ENCODE data around the gene POLR3GL. TPM values are rescaled to one million over a fixed set of nuclear protein-coding genes. Genes with fewer than 3 reads are reported as not detected.

POLR3GL gene
- total RNA-seq, 2 donors from 2014 or later = 17.8 to 26.4 TPM

DNA sequence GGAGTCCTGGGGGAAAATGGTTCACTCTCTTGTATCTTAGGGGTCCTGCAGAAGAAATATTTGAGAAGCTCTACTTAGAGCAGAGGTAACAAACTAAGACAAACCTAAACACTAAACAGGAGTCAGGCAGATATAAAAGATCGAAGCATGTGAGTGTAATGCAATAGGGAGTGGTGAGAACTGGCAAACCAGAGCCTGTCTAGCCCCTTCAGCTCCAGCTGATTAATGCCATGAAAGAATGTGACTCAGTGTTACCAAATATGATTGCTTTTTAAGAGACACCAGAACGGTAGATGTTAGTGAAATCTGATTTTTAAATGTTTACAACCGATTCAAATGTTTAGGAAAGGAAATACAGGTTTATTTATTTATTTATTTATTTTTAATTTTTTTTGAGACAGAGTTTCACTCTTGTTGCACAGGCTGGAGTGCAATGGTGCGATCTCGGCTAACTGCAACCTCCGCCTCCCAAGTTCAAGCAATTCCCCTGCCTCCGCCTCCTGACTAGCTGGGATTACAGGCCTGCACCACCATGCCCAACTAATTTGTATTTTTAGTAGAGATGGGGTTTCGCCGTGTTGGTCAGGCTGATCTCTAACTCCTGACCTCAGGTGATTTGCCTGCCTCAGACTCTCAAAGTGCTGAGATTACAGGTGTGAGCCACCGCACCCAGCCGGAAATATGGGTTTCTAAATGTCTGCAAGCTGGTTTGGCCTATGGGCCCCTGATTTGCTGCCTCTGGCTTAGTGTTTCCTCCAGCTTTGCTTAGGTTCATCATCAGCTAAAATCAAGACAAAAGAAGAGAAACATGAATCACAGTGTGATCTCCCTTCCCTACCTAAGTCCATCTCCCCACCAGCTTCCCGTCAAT lies 19.7 kb downstream of the POLR3GL start:
- no peak for ATAC-seq
- no peak overlapping the region for H3K27ac Mint-ChIP-seq
- no peak for DNase-seq (ENCODE audit: low spot score)
- no peaks in the 10 kb centered on the region for H3K9me3 Mint-ChIP-seq
- peaks cover 52 to 54% of the 10 kb centered on the region in 2 donors for H3K4me1 Mint-ChIP-seq (ENCODE audit: low read depth in 2 of 2)
- no peaks in the 10 kb centered on the region for H3K27me3 Mint-ChIP-seq
- no peaks in the 10 kb centered on the region for H3K36me3 Mint-ChIP-seq
- peak overlapping the region; percentile 32 for H3K4me3 Mint-ChIP-seq

DNA sequence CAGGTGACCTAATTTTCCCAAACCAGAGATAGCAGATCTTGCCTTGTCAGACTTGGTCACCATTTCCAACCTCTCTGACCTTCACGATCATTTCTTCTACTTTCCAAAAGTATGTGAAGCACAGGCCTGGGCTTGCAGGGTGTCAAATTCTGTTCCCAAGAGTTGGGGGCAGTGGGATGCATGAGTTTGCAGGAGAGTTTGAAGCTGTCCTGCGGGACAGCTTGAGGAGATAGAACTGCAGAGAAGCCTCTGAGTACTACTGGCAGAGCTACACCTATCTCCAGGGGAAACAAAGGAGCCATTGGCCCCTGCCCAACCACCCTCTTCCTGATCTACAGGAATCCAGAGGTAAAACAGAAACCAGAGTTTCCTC lies 20.6 kb downstream of the POLR3GL start:
- DNase-seq (ENCODE audit: low spot score) = no peak
- Mint-ChIP-seq H3K9me3 (no peaks in the 10 kb centered on the region), H3K4me3 (peak overlapping the region; percentile 32), H3K36me3 (no peaks in the 10 kb centered on the region), H3K4me1 (ENCODE audit: low read depth in 2 of 2) (peaks cover 52 to 54% of the 10 kb centered on the region in 2 donors), H3K27ac (no peak overlapping the region), H3K27me3 (no peaks in the 10 kb centered on the region)
- ATAC-seq = no peak

- H3K27ac Mint-ChIP-seq = no peak overlapping the region
- H3K9me3 Mint-ChIP-seq = no peaks in the 10 kb centered on the region
- H3K4me3 Mint-ChIP-seq = peak overlapping the region; percentile 32
- H3K27me3 Mint-ChIP-seq = no peaks in the 10 kb centered on the region
- H3K4me1 Mint-ChIP-seq (ENCODE audit: low read depth in 2 of 2) = peaks cover 54 to 55% of the 10 kb centered on the region in 2 donors
- DNase-seq (ENCODE audit: low spot score) = no peak
- ATAC-seq = no peak
- no peaks in the 10 kb centered on the region for H3K36me3 Mint-ChIP-seq
Observed at GRCh38 chr1:145985502-145986439, 21.3 kb downstream of the POLR3GL start.

- ATAC-seq (no peak), DNase-seq (ENCODE audit: low spot score) (no peak)
- H3K4me3 Mint-ChIP-seq = no peak overlapping the region
- H3K4me1 Mint-ChIP-seq (ENCODE audit: low read depth in 2 of 2) = peaks cover 54% of the 10 kb centered on the region in 2 donors
- no peaks in the 10 kb centered on the region for H3K27me3 Mint-ChIP-seq
- no peaks in the 10 kb centered on the region for H3K9me3 Mint-ChIP-seq
- H3K36me3 Mint-ChIP-seq = no peaks in the 10 kb centered on the region
- no peak overlapping the region for H3K27ac Mint-ChIP-seq
Observed at GRCh38 chr1:145986551-145986950, 22.1 kb downstream of the POLR3GL start.

- DNase-seq (ENCODE audit: low spot score) (no peak), ATAC-seq (no peak)
- no peaks in the 10 kb centered on the region for H3K27me3 Mint-ChIP-seq
- peak overlapping the region; percentile 48 to 84 for H3K27ac Mint-ChIP-seq
- H3K4me1 Mint-ChIP-seq (ENCODE audit: low read depth in 2 of 2) = peaks cover 52 to 55% of the 10 kb centered on the region in 2 donors
- H3K4me3 Mint-ChIP-seq = no peak overlapping the region
- H3K36me3 Mint-ChIP-seq = peaks cover 4% of the 10 kb centered on the region
- no peaks in the 10 kb centered on the region for H3K9me3 Mint-ChIP-seq
Observed at GRCh38 chr1:145987926-145988325, 23.4 kb downstream of the POLR3GL start.

DNA sequence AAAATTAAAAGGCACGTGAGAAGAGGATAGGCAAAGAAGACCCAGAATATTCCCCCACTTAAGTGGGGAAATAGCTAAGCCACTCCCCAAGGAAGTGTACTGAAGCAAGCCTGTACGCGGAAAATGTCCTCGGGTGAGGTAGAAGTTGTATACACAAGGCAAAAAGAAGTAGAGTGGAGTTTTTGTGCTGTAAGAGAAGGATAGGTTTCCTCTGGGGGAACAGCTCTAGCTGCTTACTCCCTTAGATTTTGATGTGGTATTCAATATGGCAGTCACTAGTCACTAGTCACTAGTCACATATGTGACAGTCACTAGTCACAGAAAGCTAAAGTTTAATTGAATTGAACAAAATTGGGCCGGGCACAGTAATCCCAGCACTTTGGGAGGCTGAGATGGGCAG lies 24.3 kb downstream of the POLR3GL start:
- Mint-ChIP-seq H3K27ac (peak overlapping the region; percentile 48 to 84), H3K4me1 (ENCODE audit: low read depth in 2 of 2) (peaks cover 52 to 55% of the 10 kb centered on the region in 2 donors), H3K9me3 (no peaks in the 10 kb centered on the region), H3K36me3 (peaks cover 12% of the 10 kb centered on the region), H3K4me3 (no peak overlapping the region), H3K27me3 (no peaks in the 10 kb centered on the region)
- no peak for DNase-seq (ENCODE audit: low spot score)
- ATAC-seq = no peak

DNA sequence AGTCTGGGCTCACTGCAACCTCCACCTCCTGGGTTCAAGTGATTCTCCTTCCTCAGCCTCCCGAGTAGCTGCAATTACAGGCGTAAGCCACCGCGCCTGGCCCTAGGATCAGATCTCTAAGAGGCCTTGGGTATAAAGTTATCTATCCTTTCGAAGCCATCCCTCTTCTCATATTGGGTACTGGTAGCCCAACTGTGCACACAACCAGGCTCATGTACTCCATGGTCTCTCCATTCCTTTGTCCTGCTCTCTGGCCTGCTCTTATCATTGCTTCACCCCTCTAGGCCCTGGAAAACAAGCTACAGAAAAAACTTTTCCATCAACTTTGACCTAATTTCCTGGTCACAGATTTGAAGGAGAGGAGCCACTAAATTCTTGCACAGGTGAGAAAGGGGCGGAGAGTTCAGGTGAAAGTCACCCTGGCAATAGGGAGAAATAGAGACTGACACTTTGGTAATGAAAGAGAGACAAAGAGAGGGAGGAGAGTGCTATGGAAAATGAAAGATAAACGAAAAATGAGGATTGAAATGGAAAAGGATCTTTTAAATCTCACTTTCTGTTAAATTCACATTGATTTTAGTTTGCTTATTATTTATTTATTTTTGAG lies 25.9 kb downstream of the POLR3GL start:
- DNase-seq (ENCODE audit: low spot score) = no peak
- Mint-ChIP-seq H3K9me3 (no peaks in the 10 kb centered on the region), H3K4me3 (no peak overlapping the region), H3K27me3 (no peaks in the 10 kb centered on the region), H3K27ac (peak overlapping the region; percentile 29 to 96), H3K4me1 (ENCODE audit: low read depth in 2 of 2) (peaks cover 54 to 59% of the 10 kb centered on the region in 2 donors), H3K36me3 (peaks cover 28% of the 10 kb centered on the region)
- ATAC-seq = no peak

DNA sequence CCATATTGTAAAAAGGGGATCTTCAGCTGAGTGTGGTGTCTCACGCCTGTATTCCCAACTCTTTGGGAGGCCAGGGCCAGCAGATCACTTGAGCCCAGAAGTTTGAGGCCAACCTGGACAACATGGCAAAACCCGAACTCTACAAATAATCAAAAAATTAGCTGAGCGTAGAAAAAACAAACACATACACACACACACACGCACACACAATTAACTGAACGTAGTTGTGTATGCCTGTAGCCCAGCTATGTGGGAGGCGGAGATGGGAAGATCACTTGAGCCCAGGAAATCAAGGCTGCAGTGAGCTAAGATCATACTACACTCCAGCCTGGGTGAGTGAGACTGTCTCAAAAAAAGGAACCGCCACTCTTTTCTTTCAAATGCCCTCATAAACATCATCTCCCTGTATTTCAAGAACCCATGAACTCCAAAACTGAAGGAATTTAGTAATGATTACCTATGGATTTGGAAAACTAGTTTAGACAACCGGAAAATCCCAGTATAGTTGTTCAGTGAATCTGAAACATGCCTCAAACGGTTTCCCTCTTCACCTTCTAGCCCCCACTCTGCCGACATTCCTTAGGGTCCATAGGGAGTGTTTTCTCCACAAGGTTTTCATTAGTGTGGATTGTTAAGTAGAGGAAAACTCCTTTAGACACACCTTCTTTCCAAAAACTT lies 27.4 kb downstream of the POLR3GL start:
- peaks cover 39% of the 10 kb centered on the region for H3K36me3 Mint-ChIP-seq
- DNase-seq (ENCODE audit: low spot score) = no peak
- H3K27me3 Mint-ChIP-seq = no peaks in the 10 kb centered on the region
- peak overlapping the region; percentile 96 to 98 for H3K27ac Mint-ChIP-seq
- no peaks in the 10 kb centered on the region for H3K9me3 Mint-ChIP-seq
- H3K4me1 Mint-ChIP-seq (ENCODE audit: low read depth in 2 of 2) = peaks cover 50 to 57% of the 10 kb centered on the region in 2 donors
- no peak for ATAC-seq
- H3K4me3 Mint-ChIP-seq = peak overlapping the region; percentile 99

DNA sequence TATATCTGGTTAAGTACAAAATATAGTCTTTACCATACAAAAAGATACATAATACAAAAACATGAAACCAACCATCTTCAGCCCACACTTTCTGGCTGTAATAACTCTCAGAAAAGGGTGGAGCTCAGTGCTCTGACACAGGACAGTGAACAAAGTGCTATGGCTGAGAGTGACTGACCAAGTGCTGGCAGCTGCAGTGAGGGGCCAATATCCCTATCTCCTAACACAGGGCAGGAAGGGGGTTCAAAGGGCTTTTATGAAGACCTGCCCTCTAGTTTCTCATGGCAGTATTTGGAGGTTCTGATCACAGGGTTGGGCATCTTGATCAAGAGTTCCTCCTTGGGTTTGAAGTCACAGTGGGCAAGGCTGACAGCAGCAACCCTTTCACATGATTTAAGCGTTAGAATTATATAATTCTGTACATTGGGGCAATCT lies 28.0 kb downstream of the POLR3GL start:
- DNase-seq (ENCODE audit: low spot score) = no peak
- Mint-ChIP-seq H3K27me3 (no peaks in the 10 kb centered on the region), H3K27ac (peak overlapping the region; percentile 96 to 98), H3K9me3 (no peaks in the 10 kb centered on the region), H3K4me3 (peak overlapping the region; percentile 99), H3K36me3 (peaks cover 39% of the 10 kb centered on the region), H3K4me1 (ENCODE audit: low read depth in 2 of 2) (peaks cover 53 to 62% of the 10 kb centered on the region in 2 donors)
- no peak for ATAC-seq

DNA sequence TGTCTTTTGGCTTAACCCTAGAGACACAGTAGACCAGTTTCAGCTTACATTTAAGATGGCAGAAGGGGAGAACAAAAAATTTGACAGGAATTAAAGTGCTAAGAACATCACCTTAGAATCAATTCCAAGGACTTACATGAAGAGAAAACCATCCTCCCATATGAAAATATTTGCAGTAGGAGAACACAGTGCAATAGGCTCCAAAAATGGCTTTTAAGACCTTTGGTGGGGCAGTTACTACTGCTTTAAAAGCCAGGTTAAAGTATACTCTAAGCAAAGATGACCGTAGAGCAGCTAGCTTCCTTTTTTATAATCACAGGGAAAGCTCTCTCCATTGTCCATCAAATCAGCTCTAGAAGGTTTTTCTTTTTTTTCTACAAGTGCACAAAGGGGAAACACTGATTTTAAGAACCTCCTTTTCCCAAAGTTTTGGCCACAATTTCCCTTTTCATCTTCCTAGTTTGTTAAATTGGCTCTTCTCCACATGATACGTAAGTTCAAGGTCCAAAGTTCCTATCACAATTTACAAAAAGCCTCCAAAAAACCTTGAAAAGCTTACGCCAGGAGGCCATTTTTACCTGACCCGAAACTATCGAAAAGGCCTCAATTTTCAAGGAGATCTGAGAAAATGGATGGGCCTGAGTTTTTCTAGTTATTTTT lies 28.6 kb downstream of the POLR3GL start:
- ATAC-seq = no peak
- H3K9me3 Mint-ChIP-seq = no peaks in the 10 kb centered on the region
- peak overlapping the region; percentile 96 to 98 for H3K27ac Mint-ChIP-seq
- peaks cover 53 to 63% of the 10 kb centered on the region in 2 donors for H3K4me1 Mint-ChIP-seq (ENCODE audit: low read depth in 2 of 2)
- peak overlapping the region; percentile 99 for H3K4me3 Mint-ChIP-seq
- DNase-seq (ENCODE audit: low spot score) = no peak
- H3K27me3 Mint-ChIP-seq = no peaks in the 10 kb centered on the region
- peaks cover 39% of the 10 kb centered on the region for H3K36me3 Mint-ChIP-seq

GRCh38 chr1:145993618-145994390 lies 29.3 kb downstream of the POLR3GL start:
- ATAC-seq (no peak), DNase-seq (ENCODE audit: low spot score) (no peak)
- H3K9me3 Mint-ChIP-seq = no peaks in the 10 kb centered on the region
- H3K4me3 Mint-ChIP-seq = peak overlapping the region; percentile 99
- H3K27ac Mint-ChIP-seq = peak overlapping the region; percentile 96 to 98
- peaks cover 50 to 64% of the 10 kb centered on the region in 2 donors for H3K4me1 Mint-ChIP-seq (ENCODE audit: low read depth in 2 of 2)
- H3K36me3 Mint-ChIP-seq = peaks cover 39% of the 10 kb centered on the region
- no peaks in the 10 kb centered on the region for H3K27me3 Mint-ChIP-seq

Data from natural killer cell treated with Interleukin-12 subunit alpha and Interleukin-12 subunit beta and Interleukin-15 and Interleukin-18, amount 100 ng/mL, for 72 hours (primary cell).